Brain microvascular endothelial cell (primary cell): ENCODE measurements around the gene SESTD1.

Experiments
- DNase-seq: peaks from one replicate; pipeline ENCODE4 v3.0.0-alpha.2; 2020
- H3K27ac ChIP-seq: fragments of 250-450 bp; sonication (Bioruptor Pico); 2 replicates; pipeline ENCODE4 v1.5.1; 2020; ENCODE audit warnings: mild to moderate bottlenecking, moderate library complexity
- H3K27me3 ChIP-seq: fragments of 250-450 bp; sonication (Bioruptor Pico); replicated peaks from 2 replicates; pipeline ENCODE4 v1.5.1; 2020; ENCODE audit warnings: mild to moderate bottlenecking
- H3K36me3 ChIP-seq: fragments of 250-450 bp; sonication (Bioruptor Pico); replicated peaks from 2 replicates; pipeline ENCODE4 v1.5.1; 2020; ENCODE audit warnings: mild to moderate bottlenecking
- H3K4me3 ChIP-seq: 2 replicates; pipeline ENCODE4 v1.5.1; 2011; ENCODE audit warnings: low read depth, mild to moderate bottlenecking, control low read depth, low read length, moderate library complexity
- CTCF ChIP-seq: IDR thresholded peaks from 2 replicates; pipeline ENCODE4 v1.5.1; 2011; ENCODE audit warnings: low read depth, mild to moderate bottlenecking, moderate library complexity, low read length, control low read depth, inconsistent platforms; ENCODE audit errors: missing control alignments
- in situ Hi-C: cut with HindIII; loops from 2 replicates; pipeline ENCODE4 v1.10.0; 2017; ENCODE audit warnings: low sequenced_read_pairs, low pct_ligation_motif_present

SESTD1 gene

GRCh38 chr2:179255129-179255528 lies 9.5 kb downstream of the SESTD1 start:
- TF ChIP-seq CTCF: no peak
- no peak for DNase-seq
- in situ Hi-C loops: no loop called here
- H3K36me3 ChIP-seq: no peaks in the 10 kb centered on the region
- no peak overlapping the region for H3K27ac ChIP-seq
- no peak overlapping the region for H3K4me3 ChIP-seq
- H3K27me3 ChIP-seq: no peaks in the 10 kb centered on the region

GRCh38 chr2:179253226-179253625 lies 11.4 kb downstream of the SESTD1 start:
- TF ChIP-seq CTCF: no peak
- Histone ChIP-seq H3K36me3 (no peaks in the 10 kb centered on the region), H3K4me3 (no peak overlapping the region), H3K27ac (no peak overlapping the region), H3K27me3 (no peaks in the 10 kb centered on the region)
- DNase-seq: no peak
- in situ Hi-C loops: no loop called here

- in situ Hi-C loops: no loop called here
- TF ChIP-seq CTCF: no peak
- no peak for DNase-seq
These were observed 12.2 kb downstream of the SESTD1 start for GRCh38 chr2:179252423-179252822.

GRCh38 chr2:179251870-179252269 lies 12.8 kb downstream of the SESTD1 start:
- Histone ChIP-seq H3K4me3 (no peak overlapping the region), H3K27ac (no peak overlapping the region), H3K36me3 (no peaks in the 10 kb centered on the region), H3K27me3 (no peaks in the 10 kb centered on the region)
- DNase-seq: no peak
- in situ Hi-C loops: no loop called here
- no peak for TF ChIP-seq CTCF

More at GRCh38 chr2:179252423-179252822, 12.2 kb downstream of the SESTD1 start:
- no peaks in the 10 kb centered on the region for H3K36me3 ChIP-seq
- H3K27ac ChIP-seq: no peak overlapping the region
- no peaks in the 10 kb centered on the region for H3K27me3 ChIP-seq
- H3K4me3 ChIP-seq: no peak overlapping the region

GRCh38 chr2:179250848-179251504 lies 13.7 kb downstream of the SESTD1 start:
- in situ Hi-C loops: no loop called here
- no peaks in the 10 kb centered on the region for H3K36me3 ChIP-seq
- H3K27me3 ChIP-seq: no peaks in the 10 kb centered on the region
- TF ChIP-seq CTCF: no peak
- H3K4me3 ChIP-seq: no peak overlapping the region
- DNase-seq: no peak
- H3K27ac ChIP-seq: no peak overlapping the region

- in situ Hi-C loops: no loop called here
- no peak for DNase-seq
These were observed 14.5 kb downstream of the SESTD1 start for GRCh38 chr2:179250095-179250494.

More at GRCh38 chr2:179250095-179250494, 14.5 kb downstream of the SESTD1 start:
- Histone ChIP-seq H3K36me3 (no peaks in the 10 kb centered on the region), H3K27ac (no peak overlapping the region), H3K4me3 (no peak overlapping the region), H3K27me3 (no peaks in the 10 kb centered on the region)
- no peak for TF ChIP-seq CTCF
